Embryonic facial prominence (tissue), 1 donor: ENCODE results near the gene TMPRSS11F.

Source experiments
- DNase-seq: peaks from one replicate; pipeline ENCODE4 v3.0.0-alpha.2; 2016; ENCODE audit errors: extremely low spot score

TMPRSS11F gene

DNA sequence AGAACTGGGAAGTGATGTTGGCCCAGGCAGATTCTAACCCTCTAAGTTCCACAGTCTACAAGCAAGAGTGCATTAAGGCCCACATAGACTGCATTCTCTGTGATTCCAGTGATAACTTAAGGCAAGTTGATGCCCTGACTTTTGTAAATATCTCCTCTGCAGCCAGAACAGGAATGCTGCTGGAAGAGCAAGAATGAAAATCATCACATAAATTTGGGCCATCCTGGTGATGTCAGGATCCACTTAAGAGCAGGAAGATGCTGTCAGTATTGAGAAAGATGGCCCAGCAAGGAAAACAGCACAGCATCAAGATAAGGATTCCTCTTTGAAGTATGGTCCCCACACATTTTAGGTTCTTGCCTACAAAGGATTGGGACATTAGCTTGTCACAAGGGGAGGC is 52.4 kb downstream of the TMPRSS11F start:
- DNase-seq, result no peak

DNA sequence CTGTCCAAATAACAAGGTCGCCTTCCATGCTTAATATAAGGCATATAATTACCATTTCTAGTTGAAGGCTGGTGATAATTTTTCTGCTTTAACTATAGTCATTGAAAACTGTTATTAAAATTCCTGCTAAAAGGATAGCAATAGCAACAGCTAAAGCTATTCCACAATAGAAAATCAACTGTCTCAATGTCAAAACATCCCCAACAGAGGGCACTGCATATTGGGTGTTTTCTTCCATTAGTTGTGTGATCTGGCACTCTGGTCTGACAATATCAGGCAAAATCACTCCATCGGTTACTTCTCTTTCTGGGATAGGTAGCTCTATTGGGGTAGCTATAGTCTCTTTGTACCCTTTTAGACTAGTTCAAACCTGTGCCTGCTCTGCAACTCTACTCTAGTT is 53.5 kb downstream of the TMPRSS11F start:
- no peak for DNase-seq

DNA sequence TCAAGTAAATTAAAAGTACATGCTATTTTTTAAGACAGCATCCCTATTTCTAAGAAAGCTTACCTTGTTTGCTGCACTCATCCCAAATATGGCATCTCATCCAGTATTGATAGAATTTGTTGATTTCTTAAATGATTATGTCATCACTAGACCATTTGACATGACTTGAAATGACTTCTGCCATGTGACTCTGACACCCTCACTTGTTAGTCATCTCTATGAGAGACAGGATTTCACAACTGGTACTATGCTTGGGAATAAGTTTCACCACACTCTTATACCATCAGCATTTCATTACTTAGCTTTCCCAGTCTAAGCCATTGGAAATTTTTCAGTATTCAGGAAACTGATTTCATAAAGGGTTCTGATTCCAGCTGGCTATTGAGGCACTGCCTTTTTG is 55.3 kb downstream of the TMPRSS11F start:
- no peak for DNase-seq

DNA sequence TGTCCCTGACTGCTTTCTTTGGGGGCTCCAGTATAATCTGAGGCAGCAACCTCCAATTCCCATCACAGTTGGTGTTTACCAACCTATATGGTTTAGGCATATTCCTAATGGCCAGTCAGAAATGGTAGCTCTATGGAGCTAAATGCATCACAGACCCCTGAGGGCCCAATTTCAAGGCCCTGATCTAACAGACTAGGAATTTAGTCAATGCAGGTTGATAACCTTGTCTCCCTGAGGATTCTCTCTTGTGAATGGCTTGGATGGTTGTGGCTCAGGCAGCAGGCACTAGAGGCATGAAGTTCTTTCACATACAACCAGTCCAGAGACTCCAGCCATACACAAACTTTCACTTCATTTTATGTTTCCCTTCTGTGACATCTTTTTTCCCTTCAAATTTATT is 59.4 kb downstream of the TMPRSS11F start:
- no peak for DNase-seq

DNA sequence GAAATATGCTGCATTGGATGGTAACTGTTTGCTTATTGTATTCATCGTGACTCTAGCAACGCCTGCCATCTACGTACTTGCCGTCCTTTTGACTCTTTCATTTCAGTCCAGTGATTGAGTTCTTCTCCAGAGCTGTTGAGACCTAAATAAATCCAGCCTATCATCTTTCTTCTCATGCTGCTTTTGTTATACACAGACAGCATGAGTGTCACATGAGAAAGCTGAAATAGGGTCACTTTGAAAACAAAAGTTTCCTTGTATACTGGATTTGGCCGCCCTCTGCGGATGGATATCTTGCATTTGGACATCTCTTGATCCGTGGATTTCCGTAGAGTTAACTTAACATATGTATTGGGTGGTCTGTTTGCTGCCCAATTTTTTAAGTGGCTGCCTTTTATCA is 67.2 kb downstream of the TMPRSS11F start:
- no peak for DNase-seq

GRCh38 chr4:68038272-68038671 is 91.4 kb downstream of the TMPRSS11F start:
- no peak for DNase-seq

- no peak for DNase-seq
These were observed 108.5 kb downstream of the TMPRSS11F start for GRCh38 chr4:68021185-68021584.

DNA sequence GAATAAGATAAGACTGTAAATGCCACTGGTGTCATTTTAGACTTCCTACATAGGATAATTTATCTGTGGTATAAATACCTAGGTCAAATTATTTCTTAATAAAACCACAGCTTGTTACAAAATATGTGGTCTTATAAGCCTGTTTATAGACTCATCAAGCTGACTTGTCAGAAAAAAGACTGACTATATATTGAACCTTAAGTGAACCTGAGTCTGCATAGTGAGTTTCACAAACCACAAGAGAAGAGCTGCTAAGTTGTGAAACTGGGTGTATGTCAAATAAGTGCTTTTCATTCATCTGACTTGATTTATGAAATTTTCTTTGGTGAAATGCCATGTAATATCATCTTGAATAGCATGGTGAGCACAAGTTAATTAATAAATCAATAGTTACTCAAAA is 118.0 kb downstream of the TMPRSS11F start:
- DNase-seq, result no peak
